Cardiac fibroblast (primary cell): ENCODE results near the gene CEP295NL.
A peak's percentile ranks its signal among the peaks of the same experiment; 100 is the strongest.
"Not testable (repeated sequence)": the region's sequence is repeated elsewhere in the genome, so short reads cannot be mapped to it uniquely, and the experiment has no call there.

ENCODE experiments used
- DNase-seq, 2 donors: peaks; one replicate each; pipeline versions ENCODE4 v3.0.0 to v3.0.0-alpha.2; 2010; ENCODE audit warnings: low read depth in 2 of 2
- H3K4me3 ChIP-seq, 2 donors: replicated peaks in 1 of 2; 1 replicate in 1 of 2; 2 replicates in 1 of 2; pipeline ENCODE4 v1.5.1; 2011; ENCODE audit warnings: low read depth in 2 of 2, low read length in 2 of 2, mild to moderate bottlenecking in 2 of 2, moderate library complexity in 1 of 2
- TF ChIP-seq, protein P1 (sequence below): IDR thresholded peaks from one replicate; pipeline ENCODE4 v1.5.1; 2011; ENCODE audit warnings: low read depth, mild to moderate bottlenecking, low read length, inconsistent platforms

The CEP295NL gene

DNA sequence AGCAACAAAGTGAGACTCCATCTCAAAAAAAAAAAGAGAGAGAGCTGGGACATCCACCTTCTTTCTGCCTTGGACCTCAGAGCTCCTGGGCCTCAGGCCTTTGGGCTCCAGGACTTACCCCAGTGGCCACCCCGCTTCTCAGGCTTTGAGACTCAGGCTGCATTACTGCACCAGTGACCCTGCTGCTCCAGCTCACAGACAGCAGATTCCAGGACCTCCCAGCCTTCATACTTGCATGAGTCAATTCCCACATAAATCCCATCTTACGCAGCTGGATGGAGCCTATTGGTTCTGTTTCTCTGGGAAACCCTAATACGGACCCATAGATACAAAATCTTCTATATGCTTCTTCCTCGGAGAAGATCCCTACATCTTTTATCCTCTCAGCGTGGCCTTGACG is 2.1 kb upstream of the CEP295NL start:
- TF ChIP-seq, protein P1, sequence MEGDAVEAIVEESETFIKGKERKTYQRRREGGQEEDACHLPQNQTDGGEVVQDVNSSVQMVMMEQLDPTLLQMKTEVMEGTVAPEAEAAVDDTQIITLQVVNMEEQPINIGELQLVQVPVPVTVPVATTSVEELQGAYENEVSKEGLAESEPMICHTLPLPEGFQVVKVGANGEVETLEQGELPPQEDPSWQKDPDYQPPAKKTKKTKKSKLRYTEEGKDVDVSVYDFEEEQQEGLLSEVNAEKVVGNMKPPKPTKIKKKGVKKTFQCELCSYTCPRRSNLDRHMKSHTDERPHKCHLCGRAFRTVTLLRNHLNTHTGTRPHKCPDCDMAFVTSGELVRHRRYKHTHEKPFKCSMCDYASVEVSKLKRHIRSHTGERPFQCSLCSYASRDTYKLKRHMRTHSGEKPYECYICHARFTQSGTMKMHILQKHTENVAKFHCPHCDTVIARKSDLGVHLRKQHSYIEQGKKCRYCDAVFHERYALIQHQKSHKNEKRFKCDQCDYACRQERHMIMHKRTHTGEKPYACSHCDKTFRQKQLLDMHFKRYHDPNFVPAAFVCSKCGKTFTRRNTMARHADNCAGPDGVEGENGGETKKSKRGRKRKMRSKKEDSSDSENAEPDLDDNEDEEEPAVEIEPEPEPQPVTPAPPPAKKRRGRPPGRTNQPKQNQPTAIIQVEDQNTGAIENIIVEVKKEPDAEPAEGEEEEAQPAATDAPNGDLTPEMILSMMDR = no peak
- H3K4me3 ChIP-seq = no peak overlapping the region
- DNase-seq = no peak

DNA sequence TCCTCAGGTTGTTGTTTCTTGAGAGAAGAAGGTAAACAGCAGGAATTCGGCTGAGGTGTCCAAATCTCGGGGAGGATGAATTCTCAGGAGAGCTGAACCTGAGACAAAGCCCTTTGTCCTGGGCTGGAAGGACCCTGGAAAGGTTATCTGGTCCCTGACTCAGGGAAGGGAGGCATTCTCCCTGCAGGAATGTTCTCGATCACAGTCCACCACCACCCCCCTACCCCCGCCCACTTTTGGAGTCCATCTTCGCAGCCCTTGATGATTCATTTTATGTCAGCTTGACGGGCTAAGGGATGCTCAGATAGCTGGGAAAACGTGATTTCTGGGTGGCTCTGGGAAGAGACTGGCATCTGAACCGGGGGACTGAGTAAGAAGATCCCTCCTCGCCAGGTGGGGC is 1.4 kb upstream of the CEP295NL start:
- no peak for DNase-seq
- H3K4me3 ChIP-seq = no peak overlapping the region
- TF ChIP-seq, protein P1 = no peak

DNA sequence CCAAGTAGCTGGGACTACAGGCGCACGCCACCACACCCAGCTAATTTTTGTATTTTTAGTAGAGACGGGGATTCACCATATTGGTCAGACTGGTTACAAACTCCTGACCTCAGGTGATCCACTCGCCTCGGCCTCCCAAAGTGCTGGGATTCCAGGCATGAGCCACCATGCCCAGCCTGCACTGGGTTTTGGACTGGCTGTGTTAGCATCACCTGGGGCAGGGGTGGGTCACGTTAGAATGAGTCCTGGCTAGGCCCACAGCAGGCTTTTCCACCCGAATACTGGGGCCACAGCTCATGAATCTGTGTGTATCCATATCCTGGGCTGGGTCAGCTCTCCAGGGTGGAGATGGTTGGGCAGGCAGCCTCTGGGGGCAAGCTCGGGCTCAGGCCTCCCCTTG is 770 bp downstream of the CEP295NL start:
- DNase-seq, H3K4me3 ChIP-seq: not testable (repeated sequence)

DNA sequence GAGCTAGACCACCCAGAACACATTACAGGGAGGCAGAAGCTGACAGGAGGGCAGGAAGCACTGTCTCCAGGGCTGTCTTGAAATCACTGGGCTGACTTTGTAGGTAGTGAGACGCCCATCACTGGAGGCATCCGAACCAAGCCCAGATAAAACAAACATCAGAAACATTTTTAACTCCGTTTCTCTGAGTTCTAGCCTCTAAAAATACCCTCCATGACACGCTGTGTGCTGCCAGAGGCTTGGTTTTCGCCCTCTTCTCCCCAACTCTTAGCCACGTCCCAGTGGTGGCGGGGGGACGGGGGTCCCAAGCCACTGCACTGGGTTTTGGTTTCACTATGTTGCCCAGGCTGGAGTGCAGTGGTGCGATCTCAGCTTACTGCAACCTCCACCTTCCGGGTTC is 1.2 kb downstream of the CEP295NL start:
- no peak overlapping the region for H3K4me3 ChIP-seq
- no peak for DNase-seq
- TF ChIP-seq, protein P1 = no peak

DNA sequence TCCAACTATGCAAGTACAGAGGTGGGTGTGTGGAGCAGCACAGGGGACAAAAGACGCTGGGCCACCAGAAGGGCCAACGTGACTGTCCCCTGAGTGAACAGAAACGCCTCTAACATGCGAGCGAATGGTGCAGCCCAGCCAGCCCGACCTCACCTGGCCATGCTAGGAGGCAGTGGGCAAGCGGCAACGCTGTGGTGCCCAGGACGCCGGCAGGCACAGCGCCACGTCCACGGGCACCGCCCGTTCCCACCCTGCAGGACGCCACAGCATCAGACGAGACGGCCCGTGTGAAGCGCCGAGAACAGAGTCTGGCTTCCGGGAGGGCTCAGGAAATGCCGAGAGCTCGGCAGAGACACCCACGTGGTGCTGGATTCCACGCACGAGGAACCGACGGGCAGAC is 2.2 kb downstream of the CEP295NL start:
- no peak overlapping the region for H3K4me3 ChIP-seq
- no peak for DNase-seq
- TF ChIP-seq, protein P1 = no peak

DNA sequence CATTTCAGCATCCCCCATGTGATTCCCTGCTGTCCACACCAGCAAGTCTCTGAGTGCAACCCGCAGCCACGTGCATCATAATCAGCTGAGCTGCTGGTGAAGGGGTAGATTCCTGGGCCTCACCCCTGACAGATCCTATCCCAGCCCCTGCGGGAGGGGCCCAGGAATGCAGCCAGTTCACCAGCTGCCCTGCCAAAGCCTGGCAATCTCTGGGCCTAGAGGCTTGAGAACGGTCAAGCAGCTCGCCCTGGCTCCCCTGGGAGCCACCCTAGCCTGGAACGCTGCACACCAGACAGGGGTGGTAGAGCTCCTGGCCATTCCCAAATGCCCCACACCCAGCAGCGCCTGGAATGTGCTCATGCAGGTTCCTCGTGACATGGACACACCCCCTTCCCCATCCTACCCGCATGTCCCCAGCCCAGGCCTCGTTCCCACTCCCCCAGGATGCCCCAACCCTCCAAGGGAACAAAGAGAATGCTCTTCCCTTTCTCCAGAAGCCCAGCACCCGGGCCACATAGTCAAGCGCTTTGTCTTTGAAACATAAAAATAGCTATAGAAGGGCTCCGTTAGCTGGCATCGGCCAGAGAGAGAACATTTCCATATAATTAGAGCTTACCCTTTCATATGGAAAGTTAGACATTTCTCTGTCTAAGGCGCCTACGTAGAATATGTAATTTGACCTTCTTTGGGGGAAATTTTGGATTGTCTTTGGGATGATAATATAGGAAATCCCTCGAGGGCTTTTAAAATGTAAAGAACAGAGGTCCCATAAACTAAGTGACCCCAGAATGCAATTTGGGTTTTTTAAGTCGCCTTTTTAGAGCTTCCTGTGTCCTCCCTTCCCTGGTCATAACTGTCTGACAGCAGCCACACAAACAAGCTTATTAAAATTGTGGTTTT is 3.4 kb downstream of the CEP295NL start:
- TF ChIP-seq, protein P1 = no peak
- peak in 1 of 2 donors; percentile 80 for DNase-seq
- H3K4me3 ChIP-seq = no peak overlapping the region

DNA sequence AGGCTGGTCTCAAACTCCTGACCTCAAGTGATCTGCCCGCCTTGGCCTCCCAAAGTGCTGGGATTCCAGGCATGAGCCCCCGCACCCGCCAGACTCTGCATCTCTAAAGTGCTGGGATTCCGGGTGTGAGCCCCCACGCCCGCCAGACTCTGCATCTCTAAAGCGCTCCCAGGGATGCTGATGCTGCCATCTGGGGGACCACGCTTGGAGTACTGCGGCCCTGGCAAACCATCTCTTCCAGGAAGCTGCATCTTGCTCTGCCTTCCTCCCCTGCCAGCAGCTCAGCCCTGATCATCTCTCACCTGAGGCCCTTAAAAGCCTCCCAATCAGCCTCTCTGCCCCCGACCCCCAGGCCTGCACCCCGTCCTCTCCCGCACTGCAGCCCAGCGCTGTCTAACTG is 4.1 kb downstream of the CEP295NL start:
- TF ChIP-seq, protein P1 = no peak
- no peak overlapping the region for H3K4me3 ChIP-seq
- DNase-seq = no peak
